Activated naive CD4-positive, alpha-beta T cell treated with anti-CD3 and anti-CD28 coated beads for 36 hours (primary cell): ENCODE results near the gene DPF3. TPM values are rescaled to one million over a fixed set of nuclear protein-coding genes. Genes with fewer than 3 reads are reported as not detected.

Source experiments
- CTCF ChIA-PET: fragments of 350-600 bp; sonication (Branson Sonifier 250); formaldehyde crosslinking; loops from one replicate; lab custom pipeline; 2021; ENCODE audit warnings: antibody characterized with exemption; lab: Charles Lee
- DNase-seq: peaks from one replicate; pipeline ENCODE4 v3.0.0-alpha.2; 2020
- H3K27ac Mint-ChIP-seq: one replicate; pipeline ENCODE4 v1.8.0; 2021; ENCODE audit warnings: mild to moderate bottlenecking, mixed read lengths
- H3K27me3 Mint-ChIP-seq: one replicate; pipeline ENCODE4 v1.8.0; 2021; ENCODE audit warnings: low read depth, mixed read lengths
- H3K36me3 Mint-ChIP-seq: one replicate; pipeline ENCODE4 v1.8.0; 2021; ENCODE audit warnings: low read depth, mixed read lengths
- H3K4me1 Mint-ChIP-seq: one replicate; pipeline ENCODE4 v1.8.0; 2021; ENCODE audit warnings: low read depth, mixed read lengths
- H3K4me3 Mint-ChIP-seq: one replicate; pipeline ENCODE4 v1.8.0; 2021; ENCODE audit warnings: mild to moderate bottlenecking, moderate library complexity, mixed read lengths
- H3K9me3 Mint-ChIP-seq: one replicate; pipeline ENCODE4 v1.8.0; 2021; ENCODE audit warnings: mixed read lengths
- intact Hi-C: fragments of 100-400 bp; cut with micrococcal nuclease; formaldehyde crosslinking; loops from one replicate; pipeline ENCODE4 v1.15.1; 2023
- total RNA-seq, 2 experiments: library from RNA; stranded (reverse); gene quantifications; one replicate each; pipeline ENCODE4 v1.2.3, GENCODE V29; 2021

The DPF3 gene
- total RNA-seq, 2 experiments from 2014 or later = 0.29 to 0.47 TPM

GRCh38 chr14:72664651-72665050 is 229.2 kb downstream of the DPF3 start:
- intact Hi-C loops = no loop called here
- Mint-ChIP-seq H3K27ac (no peak overlapping the region), H3K36me3 (no peaks in the 10 kb centered on the region), H3K9me3 (no peaks in the 10 kb centered on the region), H3K4me3 (no peak overlapping the region), H3K27me3 (no peaks in the 10 kb centered on the region), H3K4me1 (no peaks in the 10 kb centered on the region)
- DNase-seq = no peak
- CTCF ChIA-PET = no interaction called here

GRCh38 chr14:72663956-72664650 is 229.8 kb downstream of the DPF3 start:
- Mint-ChIP-seq H3K27ac (no peak overlapping the region), H3K4me1 (no peaks in the 10 kb centered on the region), H3K9me3 (no peaks in the 10 kb centered on the region), H3K27me3 (no peaks in the 10 kb centered on the region), H3K36me3 (no peaks in the 10 kb centered on the region), H3K4me3 (no peak overlapping the region)
- DNase-seq = no peak
- intact Hi-C loops = no loop called here
- CTCF ChIA-PET = interaction anchor here (1.1 kb wide), 1 partner anchor 147 kb away, joined by 3 read pairs; no protein-coding TSS in a partner anchor

GRCh38 chr14:72663076-72663487 is 230.8 kb downstream of the DPF3 start:
- Mint-ChIP-seq H3K4me1 (no peaks in the 10 kb centered on the region), H3K9me3 (no peaks in the 10 kb centered on the region), H3K36me3 (no peaks in the 10 kb centered on the region), H3K27ac (no peak overlapping the region), H3K4me3 (no peak overlapping the region), H3K27me3 (no peaks in the 10 kb centered on the region)
- CTCF ChIA-PET = interaction anchor here (1.1 kb wide), 1 partner anchor 146 kb away, joined by 3 read pairs; no protein-coding TSS in a partner anchor
- DNase-seq = peak; percentile 7
- intact Hi-C loops = no loop called here

GRCh38 chr14:72662214-72662613 is 231.7 kb downstream of the DPF3 start:
- CTCF ChIA-PET = no interaction called here
- no peaks in the 10 kb centered on the region for H3K4me1 Mint-ChIP-seq
- H3K27ac Mint-ChIP-seq = no peak overlapping the region
- intact Hi-C loops = no loop called here
- no peak overlapping the region for H3K4me3 Mint-ChIP-seq
- no peak for DNase-seq
- no peaks in the 10 kb centered on the region for H3K36me3 Mint-ChIP-seq
- no peaks in the 10 kb centered on the region for H3K9me3 Mint-ChIP-seq
- no peaks in the 10 kb centered on the region for H3K27me3 Mint-ChIP-seq

DNA sequence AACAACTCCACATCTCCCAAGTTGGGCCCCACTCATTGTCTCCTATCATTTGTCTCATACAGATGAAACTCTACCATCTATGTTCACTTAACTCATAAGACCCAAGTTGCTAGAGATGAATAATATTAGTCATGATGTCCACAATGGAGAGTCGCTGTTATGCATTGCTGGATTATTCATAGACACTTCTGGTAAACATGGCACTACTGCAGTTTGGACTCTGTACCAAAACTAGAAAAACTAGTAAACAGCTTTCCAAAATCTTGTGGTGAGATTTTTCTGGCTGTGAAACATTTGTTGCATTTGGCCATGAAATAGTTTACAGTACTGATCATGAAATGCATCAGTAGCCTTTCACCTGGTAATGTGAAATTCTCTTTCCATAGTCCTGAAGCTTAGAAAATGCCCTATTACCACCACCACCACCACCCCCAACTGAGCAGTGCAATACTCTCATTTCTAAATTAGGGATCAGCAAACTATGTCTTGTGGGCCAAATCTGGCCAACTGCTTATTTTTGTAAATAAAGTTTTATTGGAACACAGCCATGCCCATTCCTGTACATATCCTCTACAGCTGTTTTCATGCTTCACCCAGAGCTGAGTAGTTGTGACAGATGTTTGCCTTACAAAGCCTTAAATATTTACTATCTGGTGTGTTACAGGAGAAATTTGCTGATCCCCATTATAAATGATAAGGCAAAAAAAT is 236.5 kb downstream of the DPF3 start:
- Mint-ChIP-seq H3K27ac (no peak overlapping the region), H3K27me3 (no peaks in the 10 kb centered on the region), H3K36me3 (no peaks in the 10 kb centered on the region), H3K9me3 (no peaks in the 10 kb centered on the region), H3K4me3 (no peak overlapping the region), H3K4me1 (no peaks in the 10 kb centered on the region)
- intact Hi-C loops = no loop called here
- CTCF ChIA-PET = interaction anchor here (1.0 kb wide), 1 partner anchor 248 kb away, joined by 3 read pairs; no protein-coding TSS in a partner anchor
- DNase-seq = no peak

DNA sequence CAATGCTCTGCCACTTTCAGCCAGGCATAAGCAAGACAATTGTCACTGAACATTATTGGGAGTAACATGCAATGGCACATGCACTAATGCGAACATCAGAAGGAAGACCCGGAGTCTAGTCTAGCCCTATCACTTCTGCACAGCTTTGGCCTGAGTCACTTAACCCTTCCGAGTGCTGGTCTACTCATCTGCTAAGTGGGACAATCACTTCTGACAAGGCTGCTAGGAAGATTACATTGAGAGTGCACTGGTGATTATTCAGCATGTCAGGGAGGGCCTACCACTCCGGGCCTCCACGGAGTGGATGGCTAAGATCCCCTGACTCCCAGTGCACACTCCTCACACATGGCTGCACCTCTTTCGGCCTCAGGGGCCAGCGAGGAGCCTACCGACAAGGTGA is 240.9 kb downstream of the DPF3 start:
- no peaks in the 10 kb centered on the region for H3K9me3 Mint-ChIP-seq
- no peak overlapping the region for H3K4me3 Mint-ChIP-seq
- CTCF ChIA-PET = no interaction called here
- H3K4me1 Mint-ChIP-seq = no peaks in the 10 kb centered on the region
- no peaks in the 10 kb centered on the region for H3K27me3 Mint-ChIP-seq
- intact Hi-C loops = no loop called here
- no peaks in the 10 kb centered on the region for H3K36me3 Mint-ChIP-seq
- H3K27ac Mint-ChIP-seq = no peak overlapping the region
- no peak for DNase-seq

- H3K4me1 Mint-ChIP-seq = no peaks in the 10 kb centered on the region
- CTCF ChIA-PET = no interaction called here
- intact Hi-C loops = no loop called here
- DNase-seq = no peak
- no peak overlapping the region for H3K4me3 Mint-ChIP-seq
- no peak overlapping the region for H3K27ac Mint-ChIP-seq
- no peaks in the 10 kb centered on the region for H3K36me3 Mint-ChIP-seq
- H3K9me3 Mint-ChIP-seq = no peaks in the 10 kb centered on the region
- H3K27me3 Mint-ChIP-seq = no peaks in the 10 kb centered on the region
Measured at GRCh38 chr14:72652179-72652578, 241.7 kb downstream of the DPF3 start.

DNA sequence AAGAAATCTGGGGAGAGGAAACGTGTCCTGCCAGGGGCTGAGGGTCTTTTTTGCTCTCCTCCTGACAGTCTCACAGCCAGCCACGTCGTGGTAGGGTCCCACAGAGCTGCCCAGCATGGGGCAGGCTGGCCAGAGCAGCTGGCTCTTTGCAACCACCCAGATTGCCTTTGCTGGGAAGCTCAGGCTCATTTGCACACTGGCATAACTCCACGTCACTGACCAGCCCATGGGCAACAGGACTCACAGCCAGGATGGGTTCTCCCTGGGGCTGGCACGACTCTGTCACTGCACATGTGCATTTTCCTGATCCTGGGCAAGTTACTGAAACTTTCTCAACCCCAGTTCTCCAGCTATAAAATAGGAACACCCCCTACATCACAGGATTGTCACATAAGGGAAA is 242.2 kb downstream of the DPF3 start:
- H3K4me3 Mint-ChIP-seq = no peak overlapping the region
- H3K27ac Mint-ChIP-seq = no peak overlapping the region
- no peaks in the 10 kb centered on the region for H3K9me3 Mint-ChIP-seq
- no peaks in the 10 kb centered on the region for H3K36me3 Mint-ChIP-seq
- H3K4me1 Mint-ChIP-seq = no peaks in the 10 kb centered on the region
- H3K27me3 Mint-ChIP-seq = no peaks in the 10 kb centered on the region
- CTCF ChIA-PET = no interaction called here
- no peak for DNase-seq
- intact Hi-C loops = no loop called here

DNA sequence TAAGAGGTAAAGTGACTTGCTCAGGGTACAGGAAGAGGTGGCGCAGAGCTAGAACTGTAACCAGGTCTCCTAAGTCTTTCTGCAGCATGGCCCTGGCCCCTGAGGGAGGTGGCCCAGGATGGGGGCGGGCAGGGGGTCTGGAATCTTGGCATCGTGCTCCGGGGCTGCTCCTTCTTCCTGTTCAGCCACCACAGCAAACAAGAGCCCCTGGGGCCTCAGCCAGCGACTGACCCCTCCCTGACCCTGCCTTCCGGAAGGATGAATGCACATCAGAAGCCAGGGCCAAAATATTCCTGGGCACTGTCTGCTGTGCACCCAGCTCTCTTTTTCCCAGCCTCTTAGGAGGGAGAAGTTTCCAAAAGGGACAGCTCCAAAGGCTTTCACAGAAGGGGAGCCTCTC is 242.8 kb downstream of the DPF3 start:
- no peak for DNase-seq
- H3K9me3 Mint-ChIP-seq = no peaks in the 10 kb centered on the region
- no peaks in the 10 kb centered on the region for H3K27me3 Mint-ChIP-seq
- no peaks in the 10 kb centered on the region for H3K36me3 Mint-ChIP-seq
- no peaks in the 10 kb centered on the region for H3K4me1 Mint-ChIP-seq
- CTCF ChIA-PET = no interaction called here
- H3K4me3 Mint-ChIP-seq = no peak overlapping the region
- intact Hi-C loops = no loop called here
- H3K27ac Mint-ChIP-seq = no peak overlapping the region

- Mint-ChIP-seq H3K4me1 (no peaks in the 10 kb centered on the region), H3K36me3 (no peaks in the 10 kb centered on the region), H3K9me3 (no peaks in the 10 kb centered on the region), H3K27me3 (no peaks in the 10 kb centered on the region), H3K4me3 (no peak overlapping the region), H3K27ac (no peak overlapping the region)
- intact Hi-C loops = no loop called here
- no peak for DNase-seq
- CTCF ChIA-PET = interaction anchor here (0.8 kb wide), 1 partner anchor 136 kb away, joined by 3 read pairs; no protein-coding TSS in a partner anchor
Measured at GRCh38 chr14:72649603-72650227, 244.2 kb downstream of the DPF3 start.

GRCh38 chr14:72647782-72648181 is 246.1 kb downstream of the DPF3 start:
- DNase-seq = no peak
- intact Hi-C loops = no loop called here
- no peaks in the 10 kb centered on the region for H3K27me3 Mint-ChIP-seq
- no peaks in the 10 kb centered on the region for H3K9me3 Mint-ChIP-seq
- H3K4me1 Mint-ChIP-seq = no peaks in the 10 kb centered on the region
- no peaks in the 10 kb centered on the region for H3K36me3 Mint-ChIP-seq
- H3K27ac Mint-ChIP-seq = no peak overlapping the region
- H3K4me3 Mint-ChIP-seq = no peak overlapping the region
- CTCF ChIA-PET = interaction anchor here (0.6 kb wide), 1 partner anchor 130 kb away, joined by 3 read pairs; no protein-coding TSS in a partner anchor

GRCh38 chr14:72646861-72647528 is 246.9 kb downstream of the DPF3 start:
- intact Hi-C loops = no loop called here
- DNase-seq = no peak
- Mint-ChIP-seq H3K36me3 (no peaks in the 10 kb centered on the region), H3K9me3 (no peaks in the 10 kb centered on the region), H3K27ac (no peak overlapping the region), H3K4me1 (no peaks in the 10 kb centered on the region), H3K4me3 (no peak overlapping the region), H3K27me3 (no peaks in the 10 kb centered on the region)
- CTCF ChIA-PET = no interaction called here
